Natural killer cell (primary cell): ENCODE data around the gene DYNC1H1. TPM values are rescaled to one million over a fixed set of nuclear protein-coding genes. Genes with fewer than 3 reads are reported as not detected.

Source experiments
- ATAC-seq, 3 donors: fragments of 150-1000 bp in 2 of 3; fragments of 200-7000 bp in 1 of 3; cut with Tn5 transposase; 1 replicate in 1 of 3; 2 replicates in 2 of 3; pipeline ENCODE4 v1.10.0; 2021; ENCODE audit warnings: mild to moderate bottlenecking in 2 of 3, moderate library complexity in 2 of 3
- DNase-seq, 2 donors: peaks; one replicate each; pipeline versions ENCODE4 v3.0.0 to v3.0.0-alpha.2; 2013 to 2021; ENCODE audit warnings: mixed read lengths in 1 of 2
- H3K27ac ChIP-seq: one replicate; pipeline ENCODE4 v1.5.1; 2013; ENCODE audit warnings: mild to moderate bottlenecking, low read length
- H3K27me3 ChIP-seq: one replicate; pipeline ENCODE4 v1.6.1; 2013; ENCODE audit warnings: low read length; ENCODE audit not compliant: control insufficient read depth, insufficient read depth
- H3K36me3 ChIP-seq: one replicate; pipeline ENCODE4 v1.6.1; 2013; ENCODE audit warnings: low read length; ENCODE audit not compliant: control insufficient read depth, insufficient read depth
- H3K4me1 ChIP-seq: one replicate; pipeline ENCODE4 v1.6.1; 2013; ENCODE audit warnings: low read length; ENCODE audit not compliant: control insufficient read depth, insufficient read depth
- H3K4me3 ChIP-seq: one replicate; pipeline ENCODE4 v1.5.1; 2013; ENCODE audit warnings: low read length
- H3K9me3 ChIP-seq: one replicate; pipeline ENCODE4 v1.6.1; 2013; ENCODE audit warnings: low read length; ENCODE audit not compliant: control insufficient read depth, insufficient read depth
- H3K27ac Mint-ChIP-seq, 2 donors: one replicate each; pipeline ENCODE4 v1.8.0; 2022; ENCODE audit warnings: mild to moderate bottlenecking in 2 of 2, mixed read lengths in 2 of 2, moderate library complexity in 1 of 2
- H3K27me3 Mint-ChIP-seq, 2 donors: one replicate each; pipeline ENCODE4 v1.8.0; 2022; ENCODE audit warnings: low read depth in 2 of 2, mixed read lengths in 2 of 2
- H3K36me3 Mint-ChIP-seq: one replicate; pipeline ENCODE4 v1.8.0; 2022; ENCODE audit warnings: mixed read lengths
- H3K4me1 Mint-ChIP-seq, 2 donors: one replicate each; pipeline ENCODE4 v1.8.0; 2022; ENCODE audit warnings: mixed read lengths in 2 of 2
- H3K4me3 Mint-ChIP-seq: one replicate; pipeline ENCODE4 v1.8.0; 2022; ENCODE audit warnings: mild to moderate bottlenecking, moderate library complexity, mixed read lengths
- H3K9me3 Mint-ChIP-seq, 2 donors: one replicate each; pipeline ENCODE4 v1.8.0; 2022; ENCODE audit warnings: mixed read lengths in 2 of 2
- CTCF ChIP-seq: fragments of 200-600 bp; IDR thresholded peaks from one replicate; pipeline ENCODE4 v1.8.0; 2022; ENCODE audit warnings: antibody characterized with exemption
- WGBS: methylation state at CpG from one replicate; pipeline ENCODE4 v1.1.7; 2013; ENCODE audit warnings: missing lambda C conversion rate; ENCODE audit not compliant: insufficient coverage; 5-methylcytosine and 5-hydroxymethylcytosine counted together
- intact Hi-C: fragments of 100-400 bp; cut with micrococcal nuclease; formaldehyde crosslinking; loops from one replicate; pipeline ENCODE4 v1.14.2; 2022
- total RNA-seq, 4 donors: library from RNA; stranded (reverse); fragments of 120-200 nt in 1 of 4; gene quantifications; one replicate each; pipeline versions ENCODE4 v1.2.3 to v1.2.4, GENCODE V29; 2013 to 2022

The DYNC1H1 gene
- total RNA-seq, 3 donors from 2014 or later (not counting 1 experiment from before 2014, with no cell fraction given), result 313 to 381 (median 349) TPM

- no peak for DNase-seq
- no peaks in the 10 kb centered on the region for H3K9me3 Mint-ChIP-seq
- TF ChIP-seq CTCF, result no peak
- no peaks in the 10 kb centered on the region for H3K9me3 ChIP-seq
- H3K4me1 Mint-ChIP-seq, result peaks cover 18 to 19% of the 10 kb centered on the region in 2 donors
- H3K27ac ChIP-seq, result no peak overlapping the region
- H3K27me3 Mint-ChIP-seq, result peaks cover 0 to 2% of the 10 kb centered on the region in 2 donors
- intact Hi-C loops, result no loop called here
- no peak overlapping the region for H3K27ac Mint-ChIP-seq
- H3K36me3 ChIP-seq, result no peaks in the 10 kb centered on the region
- 83% methylated on average over 1 of the region's 2 CpGs for WGBS
- no peak overlapping the region for H3K4me3 ChIP-seq
- no peak overlapping the region for H3K4me3 Mint-ChIP-seq
- H3K36me3 Mint-ChIP-seq, result no peaks in the 10 kb centered on the region
- no peak for ATAC-seq
- no peaks in the 10 kb centered on the region for H3K27me3 ChIP-seq
- H3K4me1 ChIP-seq, result peaks cover 12% of the 10 kb centered on the region
Measured at GRCh38 chr14:101959277-101959676, 5.1 kb upstream of the DYNC1H1 start.

GRCh38 chr14:101960225-101960624, 4.1 kb upstream of the DYNC1H1 start:
- H3K4me3 Mint-ChIP-seq, result no peak overlapping the region
- H3K27ac ChIP-seq, result no peak overlapping the region
- ATAC-seq, result no peak

GRCh38 chr14:101961011-101961721, 3.2 kb upstream of the DYNC1H1 start:
- DNase-seq, result peak; percentile 69 to 91
- Histone ChIP-seq H3K4me3 (no peak overlapping the region), H3K27me3 (no peaks in the 10 kb centered on the region), H3K4me1 (peaks cover 18% of the 10 kb centered on the region), H3K27ac (no peak overlapping the region), H3K36me3 (no peaks in the 10 kb centered on the region), H3K9me3 (no peaks in the 10 kb centered on the region)
- peaks cover 20 to 27% of the 10 kb centered on the region in 2 donors for H3K4me1 Mint-ChIP-seq
- peaks cover 0 to 2% of the 10 kb centered on the region in 2 donors for H3K27me3 Mint-ChIP-seq
- peak; percentile 23 to 48 (median 38) for ATAC-seq
- peak; percentile 78 for TF ChIP-seq CTCF
- H3K36me3 Mint-ChIP-seq, result no peaks in the 10 kb centered on the region
- peak overlapping the region; percentile 50 for H3K4me3 Mint-ChIP-seq
- peak overlapping the region in 1 of 2 donors; percentile 67 for H3K27ac Mint-ChIP-seq
- 18% methylated on average over 16 of the region's 19 CpGs for WGBS
- intact Hi-C loops, result loop anchor here (1.0 to 5.0 kb wide), 4 partner anchors 135 to 356 kb away; partner anchors contain the start of gene ZNF839
- H3K9me3 Mint-ChIP-seq, result no peaks in the 10 kb centered on the region

More at GRCh38 chr14:101960225-101960624, 4.1 kb upstream of the DYNC1H1 start:
- H3K4me1 Mint-ChIP-seq, result peaks cover 18 to 20% of the 10 kb centered on the region in 2 donors
- no peaks in the 10 kb centered on the region for H3K9me3 ChIP-seq
- DNase-seq, result peak in 1 of 2 donors; percentile 63
- TF ChIP-seq CTCF, result peak; percentile 29
- no peaks in the 10 kb centered on the region for H3K36me3 ChIP-seq
- peaks cover 0 to 2% of the 10 kb centered on the region in 2 donors for H3K27me3 Mint-ChIP-seq
- no peaks in the 10 kb centered on the region for H3K9me3 Mint-ChIP-seq
- intact Hi-C loops, result loop anchor here (5.0 kb wide), 2 partner anchors 188 to 357 kb away; partner anchors contain the start of gene ZNF839
- H3K27ac Mint-ChIP-seq, result peak overlapping the region in 1 of 2 donors; percentile 67
- no peaks in the 10 kb centered on the region for H3K27me3 ChIP-seq
- peaks cover 12% of the 10 kb centered on the region for H3K4me1 ChIP-seq
- no peaks in the 10 kb centered on the region for H3K36me3 Mint-ChIP-seq
- no peak overlapping the region for H3K4me3 ChIP-seq
- 62% methylated on average over 12 of the region's 13 CpGs for WGBS
